Measurements from ENCODE around the gene RHOU.

DNA sequence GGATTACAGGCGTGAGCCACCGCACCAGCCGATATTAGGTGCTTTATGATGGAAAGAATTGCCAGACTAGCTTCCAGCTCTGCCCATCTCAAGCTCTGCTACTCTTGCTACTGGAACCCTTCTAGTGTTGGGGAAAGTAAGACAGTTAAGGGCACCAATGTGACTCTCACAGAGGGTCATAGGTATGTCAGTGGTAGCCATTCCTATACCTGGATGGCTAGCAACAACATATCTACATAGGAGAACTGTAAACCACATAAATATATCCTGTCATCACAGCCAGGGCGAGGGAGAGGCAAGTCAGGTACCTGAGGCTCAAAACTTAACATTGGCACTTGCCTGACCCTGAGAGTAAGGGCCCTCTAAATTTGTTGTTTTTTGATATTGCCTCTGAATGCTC lies 1.7 kb upstream of the RHOU start:
- TF ChIP-seq, protein P1, sequence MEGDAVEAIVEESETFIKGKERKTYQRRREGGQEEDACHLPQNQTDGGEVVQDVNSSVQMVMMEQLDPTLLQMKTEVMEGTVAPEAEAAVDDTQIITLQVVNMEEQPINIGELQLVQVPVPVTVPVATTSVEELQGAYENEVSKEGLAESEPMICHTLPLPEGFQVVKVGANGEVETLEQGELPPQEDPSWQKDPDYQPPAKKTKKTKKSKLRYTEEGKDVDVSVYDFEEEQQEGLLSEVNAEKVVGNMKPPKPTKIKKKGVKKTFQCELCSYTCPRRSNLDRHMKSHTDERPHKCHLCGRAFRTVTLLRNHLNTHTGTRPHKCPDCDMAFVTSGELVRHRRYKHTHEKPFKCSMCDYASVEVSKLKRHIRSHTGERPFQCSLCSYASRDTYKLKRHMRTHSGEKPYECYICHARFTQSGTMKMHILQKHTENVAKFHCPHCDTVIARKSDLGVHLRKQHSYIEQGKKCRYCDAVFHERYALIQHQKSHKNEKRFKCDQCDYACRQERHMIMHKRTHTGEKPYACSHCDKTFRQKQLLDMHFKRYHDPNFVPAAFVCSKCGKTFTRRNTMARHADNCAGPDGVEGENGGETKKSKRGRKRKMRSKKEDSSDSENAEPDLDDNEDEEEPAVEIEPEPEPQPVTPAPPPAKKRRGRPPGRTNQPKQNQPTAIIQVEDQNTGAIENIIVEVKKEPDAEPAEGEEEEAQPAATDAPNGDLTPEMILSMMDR (conservative IDR thresholded peaks at IDR 0.05; ENCODE audit: low read depth, low read length): no peak
- no peak for TF ChIP-seq EZH2 (IDR thresholded peaks at IDR 0.05; ENCODE audit: borderline replicate concordance, low read depth, low read length, poor library complexity, severe bottlenecking)

Data from A673 (cell line).